Stomach smooth muscle (tissue), 2 donors: ENCODE data around the gene RASAL1.

Experiments used
- H3K27ac ChIP-seq: one replicate; pipeline ENCODE4 v1.7.0; 2013; ENCODE audit warnings: mild to moderate bottlenecking, low read length, inconsistent platforms
- H3K27me3 ChIP-seq, 2 donors: one replicate each; pipeline ENCODE4 v1.7.0; 2013; ENCODE audit warnings: low read length in 2 of 2; ENCODE audit not compliant: insufficient read depth in 2 of 2, control insufficient read depth in 1 of 2
- H3K36me3 ChIP-seq, 2 donors: one replicate each; pipeline ENCODE4 v1.7.0; 2013; ENCODE audit warnings: low read length in 2 of 2; ENCODE audit not compliant: control insufficient read depth in 2 of 2, insufficient read depth in 2 of 2
- H3K4me1 ChIP-seq: one replicate; pipeline ENCODE4 v1.7.0; 2013; ENCODE audit warnings: low read length; ENCODE audit not compliant: control insufficient read depth, insufficient read depth
- H3K4me3 ChIP-seq, 2 donors: one replicate each; pipeline ENCODE4 v1.7.0; 2013; ENCODE audit warnings: low read length in 2 of 2
- H3K9ac ChIP-seq, 2 donors: one replicate each; pipeline ENCODE4 v1.7.0; 2013; ENCODE audit warnings: low read length in 2 of 2, mild to moderate bottlenecking in 1 of 2
- H3K9me3 ChIP-seq, 2 donors: one replicate each; pipeline ENCODE4 v1.7.0; 2013; ENCODE audit warnings: low read length in 2 of 2; ENCODE audit not compliant: control insufficient read depth in 2 of 2
- donor health status: healthy.
- donor health status: Pancreatic carcinoma.

The RASAL1 gene

DNA sequence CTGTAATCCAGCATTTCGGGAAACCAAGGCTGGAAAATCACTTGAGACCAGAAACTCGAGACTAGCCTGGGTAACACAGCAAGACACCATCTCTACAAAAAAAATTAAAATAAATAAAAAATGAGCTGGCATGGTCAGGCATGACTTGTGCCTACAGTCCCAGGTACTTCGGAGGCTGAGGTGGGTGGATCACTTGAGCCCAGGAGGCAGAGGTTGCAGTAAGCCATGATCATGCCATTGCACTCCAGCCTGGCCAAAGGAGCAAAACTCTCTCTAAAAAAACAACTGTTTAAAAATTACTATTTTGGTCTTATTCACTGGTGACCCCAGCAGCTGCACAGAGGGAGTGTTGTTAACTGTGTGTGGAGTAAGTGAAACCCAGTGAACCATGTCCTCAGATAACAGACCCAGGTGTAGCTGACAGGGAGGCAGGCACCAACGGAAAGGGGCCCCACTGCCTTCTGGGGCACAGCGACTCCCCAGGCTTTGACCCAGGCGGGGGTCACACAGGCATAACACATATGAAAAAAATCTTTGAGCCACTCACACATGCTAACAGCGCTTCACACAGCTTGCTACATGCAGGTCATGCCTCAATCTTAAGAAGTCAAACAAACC, 37.6 kb upstream of the RASAL1 start:
- Histone ChIP-seq H3K27ac (no peak overlapping the region), H3K36me3 (peaks cover 61 to 74% of the 10 kb centered on the region in 2 donors), H3K9me3 (peaks cover 0 to 4% of the 10 kb centered on the region in 2 donors), H3K27me3 (no peaks in the 10 kb centered on the region), H3K4me3 (no peak overlapping the region), H3K9ac (no peak overlapping the region), H3K4me1 (peaks cover 3% of the 10 kb centered on the region)

DNA sequence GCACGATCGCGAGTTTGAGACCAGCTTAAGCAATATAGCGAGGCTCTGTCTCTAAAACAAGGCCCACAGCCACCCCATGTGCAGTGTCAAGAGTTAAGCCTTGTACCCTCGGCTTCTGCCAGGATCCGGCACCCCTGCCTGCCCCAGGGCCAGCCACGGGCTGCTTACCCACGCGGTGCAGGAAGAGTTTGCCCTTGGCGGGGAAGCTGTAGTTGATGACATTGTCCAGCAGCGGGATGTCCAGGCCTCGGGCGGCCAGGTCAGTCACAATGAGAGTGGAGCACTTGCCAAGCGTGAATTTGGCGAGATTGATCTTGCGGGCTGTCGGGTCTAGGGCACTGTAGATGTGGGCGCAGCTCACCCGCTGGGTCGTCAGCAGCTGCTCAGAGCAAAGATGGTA, 36.6 kb upstream of the RASAL1 start:
- Histone ChIP-seq H3K9me3 (peaks cover 0 to 1% of the 10 kb centered on the region in 2 donors), H3K27me3 (no peaks in the 10 kb centered on the region), H3K4me1 (peaks cover 3% of the 10 kb centered on the region), H3K27ac (no peak overlapping the region), H3K4me3 (no peak overlapping the region), H3K36me3 (peaks cover 57 to 67% of the 10 kb centered on the region in 2 donors), H3K9ac (no peak overlapping the region)

DNA sequence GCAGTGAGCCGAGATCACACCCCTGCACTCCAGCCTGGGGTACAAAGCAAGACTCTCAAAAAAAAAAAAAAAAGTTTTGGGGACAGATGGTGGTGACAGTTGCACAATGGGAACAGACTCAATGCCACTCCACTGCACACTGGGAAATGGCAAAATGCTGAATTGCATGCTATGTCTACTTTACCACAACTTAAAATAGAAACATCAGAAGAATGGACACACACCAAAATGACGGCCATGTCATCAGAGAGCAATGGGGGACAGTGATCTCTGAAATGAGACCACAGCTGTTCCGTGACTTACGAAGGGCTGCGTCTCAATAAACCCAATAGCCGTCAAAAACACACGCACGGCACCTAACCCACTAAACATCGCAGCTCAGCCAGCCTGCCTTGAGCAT, 36.0 kb upstream of the RASAL1 start:
- no peaks in the 10 kb centered on the region for H3K27me3 ChIP-seq
- H3K27ac ChIP-seq: no peak overlapping the region
- peaks cover 3% of the 10 kb centered on the region for H3K4me1 ChIP-seq
- no peak overlapping the region for H3K4me3 ChIP-seq
- no peak overlapping the region for H3K9ac ChIP-seq
- H3K9me3 ChIP-seq: no peaks in the 10 kb centered on the region
- H3K36me3 ChIP-seq: peaks cover 54 to 66% of the 10 kb centered on the region in 2 donors

DNA sequence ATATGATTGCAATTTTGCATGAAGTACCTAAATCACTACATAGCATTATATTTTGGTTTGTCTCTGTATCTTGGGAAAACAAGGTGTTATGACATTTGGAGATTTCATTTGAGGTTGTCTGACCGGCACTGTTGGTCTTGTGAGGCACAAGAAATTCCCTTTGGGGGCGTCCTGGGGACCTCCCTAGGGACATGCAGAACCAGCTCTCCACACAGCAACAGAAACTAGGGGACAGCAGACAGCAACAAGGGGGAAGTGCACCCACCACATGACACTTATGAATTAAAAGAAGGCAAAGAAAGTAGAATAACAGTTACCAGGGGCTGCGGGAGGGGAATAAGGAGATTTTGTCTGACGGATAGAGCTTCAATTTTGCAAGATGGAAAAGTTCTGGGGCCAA, 35.4 kb upstream of the RASAL1 start:
- Histone ChIP-seq H3K4me1 (peaks cover 3% of the 10 kb centered on the region), H3K9ac (no peak overlapping the region), H3K9me3 (no peaks in the 10 kb centered on the region), H3K4me3 (no peak overlapping the region), H3K36me3 (peaks cover 56 to 71% of the 10 kb centered on the region in 2 donors), H3K27me3 (no peaks in the 10 kb centered on the region), H3K27ac (no peak overlapping the region)

DNA sequence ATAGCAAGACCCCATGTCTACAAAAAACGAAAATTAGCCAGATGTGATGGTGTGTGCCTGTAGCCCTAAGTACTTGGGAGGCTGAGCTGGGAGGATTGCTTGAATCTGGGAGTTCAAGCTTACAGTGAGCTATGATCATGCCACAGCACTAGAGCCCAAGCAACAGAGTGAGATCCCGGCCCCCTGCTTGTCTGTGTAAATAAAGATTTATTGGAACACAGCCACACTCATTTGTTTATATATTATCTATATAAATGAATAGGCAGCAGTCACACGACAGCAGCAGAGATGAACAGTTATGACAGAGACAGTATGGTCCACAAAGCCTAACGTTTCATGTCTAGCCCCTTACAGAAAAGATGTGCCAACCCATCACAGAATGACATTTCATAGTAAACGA, 34.9 kb upstream of the RASAL1 start:
- H3K4me1 ChIP-seq: peaks cover 3% of the 10 kb centered on the region
- no peak overlapping the region for H3K27ac ChIP-seq
- no peak overlapping the region for H3K9ac ChIP-seq
- H3K27me3 ChIP-seq: no peaks in the 10 kb centered on the region
- peaks cover 61 to 73% of the 10 kb centered on the region in 2 donors for H3K36me3 ChIP-seq
- H3K9me3 ChIP-seq: no peaks in the 10 kb centered on the region
- no peak overlapping the region for H3K4me3 ChIP-seq

DNA sequence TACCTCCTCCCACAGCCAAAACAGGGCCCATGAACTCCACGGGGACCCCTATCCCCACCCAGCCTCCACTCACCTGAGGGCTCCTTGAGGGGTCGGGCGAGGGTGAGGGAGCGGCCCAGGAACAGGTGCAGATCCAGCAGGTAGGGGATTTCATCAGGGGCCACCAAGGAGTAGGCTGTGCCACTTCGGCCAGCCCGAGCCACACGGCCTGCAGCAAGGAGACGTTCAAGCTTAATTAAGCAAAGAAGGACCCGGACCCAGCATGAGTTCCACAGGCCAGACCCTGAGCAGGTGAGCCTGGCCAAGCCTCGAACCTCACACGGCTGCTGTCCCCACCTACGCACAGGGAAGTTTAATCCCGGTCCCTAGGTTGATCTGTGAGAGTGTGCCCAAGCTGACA, 34.1 kb upstream of the RASAL1 start:
- peaks cover 3% of the 10 kb centered on the region for H3K4me1 ChIP-seq
- no peaks in the 10 kb centered on the region for H3K27me3 ChIP-seq
- H3K4me3 ChIP-seq: no peak overlapping the region
- peaks cover 66 to 70% of the 10 kb centered on the region in 2 donors for H3K36me3 ChIP-seq
- no peaks in the 10 kb centered on the region for H3K9me3 ChIP-seq
- no peak overlapping the region for H3K9ac ChIP-seq
- no peak overlapping the region for H3K27ac ChIP-seq

DNA sequence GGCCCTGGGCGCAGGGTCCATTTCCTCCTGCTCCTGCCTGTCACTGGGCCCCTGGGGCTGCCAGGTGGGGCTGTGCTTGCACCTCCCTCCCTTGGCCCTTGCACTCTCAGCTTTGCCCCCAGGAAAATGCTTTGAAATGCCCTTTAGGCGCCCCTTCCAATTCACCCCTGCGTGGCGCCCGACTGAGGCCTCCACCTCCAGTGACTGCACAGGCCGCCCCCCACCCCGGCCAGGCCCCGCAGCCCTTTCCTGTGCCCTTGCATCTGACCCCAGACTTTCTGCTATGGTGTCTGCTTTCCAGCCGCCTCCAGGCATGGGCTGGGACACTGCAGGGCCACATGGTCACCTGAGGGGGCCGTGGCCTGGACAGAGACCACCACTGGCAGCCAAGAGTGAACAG, 32.3 kb upstream of the RASAL1 start:
- no peak overlapping the region for H3K4me3 ChIP-seq
- peaks cover 67 to 68% of the 10 kb centered on the region in 2 donors for H3K36me3 ChIP-seq
- no peaks in the 10 kb centered on the region for H3K4me1 ChIP-seq
- no peaks in the 10 kb centered on the region for H3K27me3 ChIP-seq
- no peak overlapping the region for H3K27ac ChIP-seq
- no peak overlapping the region for H3K9ac ChIP-seq
- H3K9me3 ChIP-seq: no peaks in the 10 kb centered on the region

DNA sequence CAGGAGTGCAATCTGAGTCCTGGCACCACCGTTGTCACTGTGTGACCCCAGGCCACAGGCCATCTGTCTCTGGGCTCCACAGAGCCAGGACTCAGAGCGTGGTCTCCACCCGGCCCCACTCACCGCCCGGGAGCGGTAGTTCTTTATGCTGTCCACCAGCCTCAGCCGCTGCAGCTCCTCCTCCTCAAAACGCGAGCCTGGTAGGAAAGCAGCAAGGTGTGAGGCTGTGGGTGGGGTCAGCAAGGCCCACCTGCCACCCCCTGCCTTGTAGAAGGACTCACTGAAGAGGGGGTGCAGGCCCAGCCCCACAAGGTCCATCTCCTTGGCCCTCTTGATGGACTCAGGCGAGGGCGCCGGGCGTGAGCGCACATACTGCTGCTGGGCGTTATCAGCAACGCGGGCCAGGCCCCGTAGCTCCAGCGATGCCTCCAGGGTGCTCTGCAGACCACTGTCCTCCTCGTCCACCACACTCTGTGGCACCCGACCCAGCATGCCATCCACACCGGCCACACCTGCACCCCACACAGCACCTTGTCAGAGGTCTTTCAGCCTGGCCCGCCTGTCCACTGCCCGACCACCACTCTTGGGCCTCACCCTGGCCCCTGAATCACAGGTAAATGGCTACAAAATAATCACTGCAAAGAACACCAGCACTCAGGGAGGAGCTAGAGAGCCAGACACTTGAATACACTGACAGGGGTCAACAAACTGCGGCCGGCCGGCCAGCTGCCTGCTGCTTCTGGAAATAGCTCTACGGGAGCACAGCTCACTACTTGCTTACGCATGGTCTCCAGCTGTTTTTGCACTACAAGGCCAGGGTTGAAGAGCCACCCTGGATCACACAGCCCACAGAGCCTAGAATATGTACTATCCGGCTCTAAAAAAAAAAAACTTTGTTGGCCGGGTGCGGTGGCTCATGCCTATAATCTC, 30.2 kb upstream of the RASAL1 start:
- H3K27me3 ChIP-seq: peaks cover 0 to 3% of the 10 kb centered on the region in 2 donors
- H3K27ac ChIP-seq: no peak overlapping the region
- no peaks in the 10 kb centered on the region for H3K4me1 ChIP-seq
- H3K9ac ChIP-seq: no peak overlapping the region
- no peak overlapping the region for H3K4me3 ChIP-seq
- H3K36me3 ChIP-seq: peaks cover 62 to 67% of the 10 kb centered on the region in 2 donors
- no peaks in the 10 kb centered on the region for H3K9me3 ChIP-seq

DNA sequence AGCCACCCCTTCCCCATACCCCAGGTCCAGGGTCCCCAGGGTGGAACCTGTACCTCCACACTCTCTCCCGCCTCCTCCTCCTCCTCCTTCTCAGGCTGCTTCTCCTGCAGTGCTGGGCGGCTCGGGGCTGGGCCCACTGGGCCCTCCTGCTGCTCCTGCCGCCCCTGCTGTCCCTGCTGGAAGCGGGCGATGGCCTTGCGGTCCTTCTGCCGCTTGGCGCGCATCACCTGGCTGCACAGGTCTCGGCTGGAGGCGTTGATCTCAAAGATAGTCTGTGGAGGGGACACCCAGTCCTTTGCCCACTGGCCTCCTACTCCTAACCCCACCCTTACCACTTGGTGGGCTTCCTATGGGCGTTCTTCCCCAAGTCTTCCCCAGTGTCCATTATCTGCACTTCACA, 28.5 kb upstream of the RASAL1 start:
- peaks cover 0 to 3% of the 10 kb centered on the region in 2 donors for H3K27me3 ChIP-seq
- no peak overlapping the region for H3K27ac ChIP-seq
- no peaks in the 10 kb centered on the region for H3K9me3 ChIP-seq
- no peaks in the 10 kb centered on the region for H3K4me1 ChIP-seq
- peaks cover 65 to 67% of the 10 kb centered on the region in 2 donors for H3K36me3 ChIP-seq
- H3K4me3 ChIP-seq: no peak overlapping the region
- no peak overlapping the region for H3K9ac ChIP-seq

DNA sequence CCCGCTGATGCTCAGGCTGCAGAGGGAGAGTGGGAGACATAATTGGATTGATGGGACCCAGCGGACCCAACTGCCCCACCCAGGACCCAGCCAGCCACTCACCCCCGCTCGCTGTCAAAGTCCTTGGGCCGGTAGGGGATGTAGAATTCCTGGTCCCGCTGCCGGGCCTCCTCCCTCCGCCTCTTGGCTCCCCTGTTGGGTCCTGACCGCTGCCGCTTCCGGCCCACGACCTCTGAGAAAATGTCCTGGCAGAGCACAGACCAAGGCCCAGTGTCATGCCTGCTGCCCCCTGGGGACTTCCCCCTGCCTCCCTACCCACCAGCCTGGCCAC, 27.4 kb upstream of the RASAL1 start:
- Histone ChIP-seq H3K27ac (no peak overlapping the region), H3K9ac (no peak overlapping the region), H3K4me3 (no peak overlapping the region), H3K36me3 (peaks cover 64 to 65% of the 10 kb centered on the region in 2 donors), H3K4me1 (no peaks in the 10 kb centered on the region), H3K9me3 (no peaks in the 10 kb centered on the region), H3K27me3 (peaks cover 0 to 3% of the 10 kb centered on the region in 2 donors)
